GM12874 (cell line): ENCODE results near the gene FAM149A.

ENCODE experiments used
- TF ChIP-seq, protein P1 (sequence below): IDR thresholded peaks from 2 replicates; pipeline ENCODE4 v1.5.1; 2011; ENCODE audit warnings: low read depth, mild to moderate bottlenecking, control low read depth, low read length, moderate library complexity; ENCODE audit not compliant: insufficient read depth

FAM149A gene

GRCh38 chr4:186088523-186088922 is 16.0 kb upstream of the FAM149A start:
- TF ChIP-seq, protein P1, sequence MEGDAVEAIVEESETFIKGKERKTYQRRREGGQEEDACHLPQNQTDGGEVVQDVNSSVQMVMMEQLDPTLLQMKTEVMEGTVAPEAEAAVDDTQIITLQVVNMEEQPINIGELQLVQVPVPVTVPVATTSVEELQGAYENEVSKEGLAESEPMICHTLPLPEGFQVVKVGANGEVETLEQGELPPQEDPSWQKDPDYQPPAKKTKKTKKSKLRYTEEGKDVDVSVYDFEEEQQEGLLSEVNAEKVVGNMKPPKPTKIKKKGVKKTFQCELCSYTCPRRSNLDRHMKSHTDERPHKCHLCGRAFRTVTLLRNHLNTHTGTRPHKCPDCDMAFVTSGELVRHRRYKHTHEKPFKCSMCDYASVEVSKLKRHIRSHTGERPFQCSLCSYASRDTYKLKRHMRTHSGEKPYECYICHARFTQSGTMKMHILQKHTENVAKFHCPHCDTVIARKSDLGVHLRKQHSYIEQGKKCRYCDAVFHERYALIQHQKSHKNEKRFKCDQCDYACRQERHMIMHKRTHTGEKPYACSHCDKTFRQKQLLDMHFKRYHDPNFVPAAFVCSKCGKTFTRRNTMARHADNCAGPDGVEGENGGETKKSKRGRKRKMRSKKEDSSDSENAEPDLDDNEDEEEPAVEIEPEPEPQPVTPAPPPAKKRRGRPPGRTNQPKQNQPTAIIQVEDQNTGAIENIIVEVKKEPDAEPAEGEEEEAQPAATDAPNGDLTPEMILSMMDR: no peak

DNA sequence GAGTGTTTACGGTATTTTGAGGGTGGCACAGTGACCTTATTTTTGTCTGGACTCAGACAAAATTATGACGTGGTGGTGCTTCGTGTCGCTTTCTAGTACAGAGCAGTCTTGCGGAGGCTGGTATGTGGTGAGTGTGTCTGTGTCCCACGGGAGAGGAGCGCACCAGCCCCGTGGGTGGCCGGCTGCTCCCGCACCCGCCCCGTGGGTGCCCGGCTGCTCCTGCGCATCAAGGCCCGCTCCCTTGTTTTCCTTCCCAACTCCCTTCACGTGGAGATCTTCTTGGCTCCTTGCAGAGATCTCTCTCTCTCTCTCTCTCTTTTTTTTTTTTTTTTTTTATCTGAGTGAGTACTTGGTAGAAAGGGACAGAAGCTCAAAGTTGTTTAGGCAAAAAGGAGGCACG is 12.2 kb upstream of the FAM149A start:
- TF ChIP-seq, protein P1: no peak

GRCh38 chr4:186095406-186095805 is 9.1 kb upstream of the FAM149A start:
- TF ChIP-seq, protein P1: no peak

DNA sequence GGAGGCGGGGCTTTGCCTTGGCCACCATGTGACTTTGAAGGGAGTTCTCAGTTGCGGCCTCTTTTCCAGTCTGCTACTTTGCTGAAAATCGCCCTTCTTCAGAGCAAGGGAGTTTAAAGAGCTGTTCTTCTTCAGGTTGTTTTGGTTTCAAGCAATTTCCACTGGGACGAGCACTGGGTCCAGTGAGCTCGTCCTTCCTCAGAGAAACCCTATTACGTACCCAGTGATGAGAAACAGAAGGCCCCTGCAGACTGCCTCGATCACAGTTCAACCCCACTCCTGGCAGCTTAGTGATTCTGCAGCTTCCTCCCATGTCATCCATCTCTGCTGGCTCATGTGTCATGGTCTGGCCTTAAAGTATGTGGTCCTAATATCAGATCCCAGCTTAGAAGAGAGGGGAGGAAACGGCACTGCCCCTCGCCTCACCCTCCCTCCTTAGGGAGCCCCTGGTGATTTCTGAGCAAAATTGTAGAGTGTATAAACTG is 7.8 kb upstream of the FAM149A start:
- TF ChIP-seq, protein P1: no peak

GRCh38 chr4:186097386-186097785 is 7.1 kb upstream of the FAM149A start:
- TF ChIP-seq, protein P1: no peak

GRCh38 chr4:186102931-186103330 is 1.6 kb upstream of the FAM149A start:
- TF ChIP-seq, protein P1: no peak

DNA sequence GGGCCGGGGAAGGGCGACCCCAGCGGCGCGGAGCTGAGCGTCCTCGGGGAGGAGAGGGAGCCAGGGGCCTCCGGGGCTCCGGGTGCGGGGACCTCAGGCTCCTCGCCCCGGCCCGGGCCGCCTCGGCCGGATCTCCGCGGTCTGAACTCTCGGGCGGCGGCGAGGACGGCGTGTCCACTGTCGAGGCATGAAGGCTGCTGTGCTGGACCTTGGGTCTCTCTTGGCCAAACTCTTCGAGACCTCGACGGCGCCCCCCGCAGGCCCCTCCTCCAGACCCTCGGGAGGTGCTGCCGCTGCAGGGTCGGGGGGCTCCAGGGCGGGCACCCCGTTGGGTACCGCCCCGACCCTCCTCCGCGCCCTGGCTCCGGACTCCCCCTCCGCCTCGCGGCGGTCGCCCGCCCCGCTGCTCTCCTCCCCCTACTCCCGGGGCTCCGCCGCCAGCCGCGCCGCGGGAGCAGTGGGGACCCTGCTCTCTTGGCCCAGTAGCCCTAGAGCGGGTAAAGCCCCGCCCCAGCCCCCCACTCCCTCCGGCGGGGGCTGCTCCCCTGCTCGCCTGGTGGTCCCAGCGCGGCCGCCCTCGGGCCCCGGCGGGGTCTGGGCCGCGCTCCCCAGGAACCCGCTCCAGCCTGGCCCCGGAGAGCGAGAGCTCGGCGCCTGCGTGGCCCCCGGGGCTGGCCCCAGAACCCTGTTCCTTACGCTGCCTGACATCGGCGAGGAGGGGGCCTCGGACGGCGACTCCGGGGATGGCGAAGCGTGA is 564 bp downstream of the FAM149A start:
- TF ChIP-seq, protein P1: no peak
